ENCODE data around the gene CDC16. TPM values are rescaled to one million over a fixed set of nuclear protein-coding genes. Genes with fewer than 3 reads are reported as not detected.
"Not testable (repeated sequence)": the region's sequence is repeated elsewhere in the genome, so short reads cannot be mapped to it uniquely, and the experiment has no call there.

Gene CDC16
- total and polyA plus RNA-seq, 7 experiments from 2014 or later: 20.1 to 108 (median 78.3) TPM

GRCh38 chr13:114248011-114248410, 13.3 kb downstream of the CDC16 start:
- Histone ChIP-seq H3K27me3 (ENCODE audit: control insufficient read depth in 2 of 2, insufficient read depth in 2 of 2, low read length in 2 of 2) (no peaks in the 10 kb centered on the region), H3K36me3 (ENCODE audit: control insufficient read depth in 2 of 3, insufficient read depth in 3 of 3, low read length in 3 of 3) (peaks cover 21 to 86% (median 40%) of the 10 kb centered on the region in 3 experiments), H3K27ac (ENCODE audit: low read depth, low read length) (no peak overlapping the region), H3K4me1 (ENCODE audit: control insufficient read depth in 2 of 2, insufficient read depth in 2 of 2, low read length in 2 of 2) (no peaks in the 10 kb centered on the region), H3K4me3 (ENCODE audit: low read length) (no peak overlapping the region), H3K9me3 (ENCODE audit: control insufficient read depth in 2 of 3, low read length in 3 of 3) (no peaks in the 10 kb centered on the region)
- no peaks in the 10 kb centered on the region for H3K9me3 Mint-ChIP-seq
- no peak for ATAC-seq
- ChIA-PET POLR2A (interaction anchor here (0.6 kb wide), 1 partner anchor 17 kb away, joined by 9 read pairs; no protein-coding TSS in a partner anchor), CTCF (no interaction called here)
- no peak for DNase-seq
- no peak overlapping the region for H3K4me3 Mint-ChIP-seq
- intact Hi-C loops (cut with micrococcal nuclease): no loop called here
- H3K27me3 Mint-ChIP-seq: no peaks in the 10 kb centered on the region
- H3K36me3 Mint-ChIP-seq: peaks cover 4 to 60% (median 18%) of the 10 kb centered on the region in 5 donors
- H3K27ac Mint-ChIP-seq: no peak overlapping the region
- H3K4me1 Mint-ChIP-seq: peaks cover 0 to 16% (median 3%) of the 10 kb centered on the region in 7 donors

GRCh38 chr13:114249077-114249476, 14.4 kb downstream of the CDC16 start:
- Mint-ChIP-seq H3K9me3 (no peaks in the 10 kb centered on the region), H3K27me3 (no peaks in the 10 kb centered on the region), H3K4me3 (no peak overlapping the region), H3K27ac (no peak overlapping the region), H3K4me1 (peaks cover 0 to 12% (median 5%) of the 10 kb centered on the region in 7 donors), H3K36me3 (peaks cover 4 to 56% (median 24%) of the 10 kb centered on the region in 5 donors)
- POLR2A ChIA-PET: no interaction called here
- ATAC-seq: no peak
- Histone ChIP-seq H3K27me3 (ENCODE audit: control insufficient read depth in 2 of 2, insufficient read depth in 2 of 2, low read length in 2 of 2) (no peaks in the 10 kb centered on the region), H3K4me3 (ENCODE audit: low read length) (no peak overlapping the region), H3K27ac (ENCODE audit: low read depth, low read length) (no peak overlapping the region), H3K9me3 (ENCODE audit: control insufficient read depth in 2 of 3, low read length in 3 of 3) (no peaks in the 10 kb centered on the region), H3K4me1 (ENCODE audit: control insufficient read depth in 2 of 2, insufficient read depth in 2 of 2, low read length in 2 of 2) (no peaks in the 10 kb centered on the region), H3K36me3 (ENCODE audit: control insufficient read depth in 2 of 3, insufficient read depth in 3 of 3, low read length in 3 of 3) (peaks cover 19 to 77% (median 31%) of the 10 kb centered on the region in 3 experiments)
- peak in 1 of 9 donors; percentile 5 for DNase-seq
- intact Hi-C loops (cut with micrococcal nuclease): no loop called here
- CTCF ChIA-PET: no interaction called here

GRCh38 chr13:114251639-114252440, 17.1 kb downstream of the CDC16 start:
- H3K27me3 Mint-ChIP-seq; intact Hi-C loops (cut with micrococcal nuclease); CTCF ChIA-PET; H3K27me3 ChIP-seq (ENCODE audit: control insufficient read depth in 2 of 2, insufficient read depth in 2 of 2, low read length in 2 of 2); DNase-seq; ATAC-seq; H3K9me3 ChIP-seq (ENCODE audit: control insufficient read depth in 2 of 3, low read length in 3 of 3); POLR2A ChIA-PET; H3K9me3 Mint-ChIP-seq; H3K4me1 ChIP-seq (ENCODE audit: control insufficient read depth in 2 of 2, insufficient read depth in 2 of 2, low read length in 2 of 2); H3K4me3 ChIP-seq (ENCODE audit: low read length): not testable (repeated sequence)
- H3K36me3 ChIP-seq (ENCODE audit: control insufficient read depth in 2 of 3, insufficient read depth in 3 of 3, low read length in 3 of 3): peaks cover 3 to 75% (median 7%) of the 10 kb centered on the region in 3 experiments
- Mint-ChIP-seq H3K4me3 (peak overlapping the region in 1 of 10 donors; percentile 32), H3K36me3 (peaks cover 4 to 51% (median 24%) of the 10 kb centered on the region in 5 donors), H3K27ac (peak overlapping the region in 3 of 9 donors; percentile 5 to 41 (median 31)), H3K4me1 (peaks cover 0 to 13% (median 8%) of the 10 kb centered on the region in 7 donors)
- peak overlapping the region; percentile 21 for H3K27ac ChIP-seq (ENCODE audit: low read depth, low read length)

GRCh38 chr13:114256547-114256946, 21.9 kb downstream of the CDC16 start:
- intact Hi-C loops (cut with micrococcal nuclease): no loop called here
- Mint-ChIP-seq H3K36me3 (peaks cover 18 to 61% (median 36%) of the 10 kb centered on the region in 5 donors), H3K27me3 (no peaks in the 10 kb centered on the region), H3K4me3 (no peak overlapping the region), H3K9me3 (no peaks in the 10 kb centered on the region), H3K4me1 (peaks cover 8 to 23% (median 17%) of the 10 kb centered on the region in 7 donors), H3K27ac (peak overlapping the region in 3 of 9 donors; percentile 5 to 62 (median 25))
- Histone ChIP-seq H3K36me3 (ENCODE audit: control insufficient read depth in 2 of 3, insufficient read depth in 3 of 3, low read length in 3 of 3) (peaks cover 9 to 80% (median 15%) of the 10 kb centered on the region in 3 experiments), H3K4me1 (ENCODE audit: control insufficient read depth in 2 of 2, insufficient read depth in 2 of 2, low read length in 2 of 2) (no peaks in the 10 kb centered on the region), H3K9me3 (ENCODE audit: control insufficient read depth in 2 of 3, low read length in 3 of 3) (no peaks in the 10 kb centered on the region), H3K27me3 (ENCODE audit: control insufficient read depth in 2 of 2, insufficient read depth in 2 of 2, low read length in 2 of 2) (no peaks in the 10 kb centered on the region), H3K4me3 (ENCODE audit: low read length) (no peak overlapping the region), H3K27ac (ENCODE audit: low read depth, low read length) (no peak overlapping the region)
- no peak for DNase-seq
- ChIA-PET POLR2A (interaction anchor here (1.1 to 2.0 kb wide), 2 partner anchors 23 to 25 kb away, joined by 3 to 7 read pairs; partner anchors contain the start of gene UPF3A), CTCF (no interaction called here)
- no peak for ATAC-seq

- Mint-ChIP-seq H3K27ac (no peak overlapping the region), H3K9me3 (no peaks in the 10 kb centered on the region), H3K27me3 (no peaks in the 10 kb centered on the region), H3K4me1 (peaks cover 8 to 26% (median 18%) of the 10 kb centered on the region in 7 donors), H3K4me3 (no peak overlapping the region), H3K36me3 (peaks cover 18 to 62% (median 36%) of the 10 kb centered on the region in 5 donors)
- Histone ChIP-seq H3K9me3 (ENCODE audit: control insufficient read depth in 2 of 3, low read length in 3 of 3) (no peaks in the 10 kb centered on the region), H3K4me1 (ENCODE audit: control insufficient read depth in 2 of 2, insufficient read depth in 2 of 2, low read length in 2 of 2) (no peaks in the 10 kb centered on the region), H3K4me3 (ENCODE audit: low read length) (no peak overlapping the region), H3K36me3 (ENCODE audit: control insufficient read depth in 2 of 3, insufficient read depth in 3 of 3, low read length in 3 of 3) (peaks cover 9 to 77% (median 15%) of the 10 kb centered on the region in 3 experiments), H3K27ac (ENCODE audit: low read depth, low read length) (no peak overlapping the region), H3K27me3 (ENCODE audit: control insufficient read depth in 2 of 2, insufficient read depth in 2 of 2, low read length in 2 of 2) (no peaks in the 10 kb centered on the region)
- ATAC-seq: no peak
- DNase-seq: no peak
- intact Hi-C loops (cut with micrococcal nuclease): no loop called here
- POLR2A ChIA-PET: interaction anchor here (1.1 to 2.0 kb wide), 2 partner anchors 23 to 25 kb away, joined by 3 to 7 read pairs; partner anchors contain the start of gene UPF3A
- CTCF ChIA-PET: no interaction called here
Observed at GRCh38 chr13:114257014-114257413, 22.3 kb downstream of the CDC16 start.

GRCh38 chr13:114258589-114258988, 23.9 kb downstream of the CDC16 start:
- Mint-ChIP-seq H3K27ac (no peak overlapping the region), H3K36me3 (peaks cover 18 to 70% (median 37%) of the 10 kb centered on the region in 5 donors), H3K9me3 (no peaks in the 10 kb centered on the region), H3K27me3 (no peaks in the 10 kb centered on the region), H3K4me1 (peaks cover 19 to 40% (median 29%) of the 10 kb centered on the region in 7 donors), H3K4me3 (no peak overlapping the region)
- DNase-seq (no peak), ATAC-seq (no peak)
- no peak overlapping the region for H3K4me3 ChIP-seq (ENCODE audit: low read length)
- intact Hi-C loops (cut with micrococcal nuclease): no loop called here
- no peaks in the 10 kb centered on the region for H3K27me3 ChIP-seq (ENCODE audit: control insufficient read depth in 2 of 2, insufficient read depth in 2 of 2, low read length in 2 of 2)
- ChIA-PET CTCF (interaction anchor here (0.6 kb wide), 1 partner anchor 57 kb away, joined by 4 read pairs; no protein-coding TSS in a partner anchor), POLR2A (interaction anchor here (2.0 kb wide), 1 partner anchor 21 kb away, joined by 7 read pairs; no protein-coding TSS in a partner anchor)
- H3K4me1 ChIP-seq (ENCODE audit: control insufficient read depth in 2 of 2, insufficient read depth in 2 of 2, low read length in 2 of 2): peaks cover 9 to 14% of the 10 kb centered on the region in 2 donors
- H3K27ac ChIP-seq (ENCODE audit: low read depth, low read length): no peak overlapping the region
- H3K36me3 ChIP-seq (ENCODE audit: control insufficient read depth in 2 of 3, insufficient read depth in 3 of 3, low read length in 3 of 3): peaks cover 9 to 82% (median 15%) of the 10 kb centered on the region in 3 experiments
- no peaks in the 10 kb centered on the region for H3K9me3 ChIP-seq (ENCODE audit: control insufficient read depth in 2 of 3, low read length in 3 of 3)
